OCI-LY7 (cell line): ENCODE measurements around the gene PARP16.

ENCODE experiments used
- CTCF ChIP-seq: fragments of 200-600 bp; sonication (generic); conservative IDR thresholded peaks from 2 replicates; pipeline ENCODE4 v1.5.1; 2014; ENCODE audit warnings: mild to moderate bottlenecking, antibody characterized with exemption, low read length, moderate library complexity, mixed read lengths
- EZH2phosphoT487 ChIP-seq: fragments of 200-600 bp; sonication (generic); IDR thresholded peaks from 2 replicates; pipeline ENCODE4 v1.6.1; 2018; ENCODE audit warnings: low read depth, borderline replicate concordance, mild to moderate bottlenecking, mixed run types, antibody characterized with exemption, low read length, moderate library complexity, mixed read lengths

GRCh38 chr15:65254356-65254755 is 32.3 kb downstream of the PARP16 start:
- TF ChIP-seq CTCF (no peak), EZH2phosphoT487 (no peak)
